ENCODE data around the gene TNFRSF19. TPM values are rescaled to one million over a fixed set of nuclear protein-coding genes. Genes with fewer than 3 reads are reported as not detected.

Gene TNFRSF19
- total RNA-seq, 1 donor from 2014 or later: 25.9 TPM

- no peaks in the 10 kb centered on the region for H3K27me3 ChIP-seq (ENCODE audit: low read depth)
- DNase-seq: peak; percentile 65
- peaks cover 8% of the 10 kb centered on the region for H3K9me3 ChIP-seq (replicated peaks)
- no peak overlapping the region for H3K4me3 ChIP-seq
- peaks cover 71% of the 10 kb centered on the region for H3K4me1 ChIP-seq
- H3K27ac ChIP-seq (replicated peaks): peak overlapping the region; percentile 75
- intact Hi-C loops (cut with micrococcal nuclease): no loop called here
- peaks cover 24% of the 10 kb centered on the region for H3K36me3 ChIP-seq
- TF ChIP-seq, protein P1, sequence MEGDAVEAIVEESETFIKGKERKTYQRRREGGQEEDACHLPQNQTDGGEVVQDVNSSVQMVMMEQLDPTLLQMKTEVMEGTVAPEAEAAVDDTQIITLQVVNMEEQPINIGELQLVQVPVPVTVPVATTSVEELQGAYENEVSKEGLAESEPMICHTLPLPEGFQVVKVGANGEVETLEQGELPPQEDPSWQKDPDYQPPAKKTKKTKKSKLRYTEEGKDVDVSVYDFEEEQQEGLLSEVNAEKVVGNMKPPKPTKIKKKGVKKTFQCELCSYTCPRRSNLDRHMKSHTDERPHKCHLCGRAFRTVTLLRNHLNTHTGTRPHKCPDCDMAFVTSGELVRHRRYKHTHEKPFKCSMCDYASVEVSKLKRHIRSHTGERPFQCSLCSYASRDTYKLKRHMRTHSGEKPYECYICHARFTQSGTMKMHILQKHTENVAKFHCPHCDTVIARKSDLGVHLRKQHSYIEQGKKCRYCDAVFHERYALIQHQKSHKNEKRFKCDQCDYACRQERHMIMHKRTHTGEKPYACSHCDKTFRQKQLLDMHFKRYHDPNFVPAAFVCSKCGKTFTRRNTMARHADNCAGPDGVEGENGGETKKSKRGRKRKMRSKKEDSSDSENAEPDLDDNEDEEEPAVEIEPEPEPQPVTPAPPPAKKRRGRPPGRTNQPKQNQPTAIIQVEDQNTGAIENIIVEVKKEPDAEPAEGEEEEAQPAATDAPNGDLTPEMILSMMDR (IDR thresholded peaks at IDR 0.05; ENCODE audit: borderline replicate concordance): no peak
These were observed 88.8 kb downstream of the TNFRSF19 start for GRCh38 chr13:23658929-23659541.

- intact Hi-C loops (cut with micrococcal nuclease): no loop called here
- no peaks in the 10 kb centered on the region for H3K27me3 ChIP-seq (ENCODE audit: low read depth)
- H3K27ac ChIP-seq (replicated peaks): peak overlapping the region; percentile 75
- TF ChIP-seq, protein P1 (IDR thresholded peaks at IDR 0.05; ENCODE audit: borderline replicate concordance): no peak
- H3K4me1 ChIP-seq: peaks cover 69% of the 10 kb centered on the region
- peaks cover 24% of the 10 kb centered on the region for H3K36me3 ChIP-seq
- no peak for DNase-seq
- no peak overlapping the region for H3K4me3 ChIP-seq
- H3K9me3 ChIP-seq (replicated peaks): peaks cover 8% of the 10 kb centered on the region
These were observed 90.0 kb downstream of the TNFRSF19 start for GRCh38 chr13:23660249-23660648.

DNA sequence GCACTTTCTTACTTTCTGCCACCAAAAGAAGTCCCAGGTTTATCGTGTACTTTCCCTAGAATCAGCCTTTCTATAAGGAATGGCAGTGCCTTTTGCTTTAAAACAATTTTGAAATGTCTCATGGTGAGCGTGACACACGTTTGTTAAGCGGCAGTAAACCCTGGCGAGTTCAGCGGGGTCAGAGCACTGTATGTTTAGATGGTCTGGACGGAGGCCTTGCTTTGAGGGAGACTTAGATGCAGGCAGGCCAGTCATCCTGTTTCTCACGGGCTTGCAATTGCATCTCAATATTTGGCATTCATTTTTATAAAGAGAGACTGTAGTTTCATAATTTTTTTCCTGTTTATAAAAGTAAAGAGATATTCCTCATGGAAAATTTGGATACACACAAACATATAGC is 96.4 kb downstream of the TNFRSF19 start:
- intact Hi-C loops (cut with micrococcal nuclease): no loop called here
- Histone ChIP-seq H3K36me3 (peaks cover 14% of the 10 kb centered on the region), H3K27me3 (ENCODE audit: low read depth) (no peaks in the 10 kb centered on the region)

DNA sequence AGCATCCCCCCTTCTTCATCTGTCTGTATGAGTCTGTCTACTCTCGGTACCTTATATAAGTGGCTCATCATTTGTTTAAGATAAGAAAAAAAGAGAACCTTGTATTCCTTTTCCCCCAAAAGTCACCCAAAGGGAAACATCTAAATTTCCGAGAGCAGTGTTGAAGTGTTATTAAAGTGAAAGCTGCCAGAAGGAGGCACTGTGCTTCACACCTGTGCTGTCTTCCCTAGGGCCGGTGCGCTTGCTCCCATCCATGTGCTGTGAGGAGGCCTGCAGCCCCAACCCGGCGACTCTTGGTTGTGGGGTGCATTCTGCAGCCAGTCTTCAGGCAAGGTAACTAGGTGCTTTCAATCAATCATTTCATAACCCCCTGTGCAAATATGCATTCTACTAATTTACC is 97.5 kb downstream of the TNFRSF19 start:
- Histone ChIP-seq H3K27me3 (ENCODE audit: low read depth) (no peaks in the 10 kb centered on the region), H3K27ac (replicated peaks) (no peak overlapping the region), H3K36me3 (peaks cover 12% of the 10 kb centered on the region), H3K4me1 (peaks cover 50% of the 10 kb centered on the region), H3K4me3 (no peak overlapping the region), H3K9me3 (replicated peaks) (no peaks in the 10 kb centered on the region)
- intact Hi-C loops (cut with micrococcal nuclease): no loop called here
- TF ChIP-seq, protein P1 (IDR thresholded peaks at IDR 0.05; ENCODE audit: borderline replicate concordance): no peak
- no peak for DNase-seq

More for the DNA sequence above, 96.4 kb downstream of the TNFRSF19 start:
- Histone ChIP-seq H3K9me3 (replicated peaks) (peaks cover 2% of the 10 kb centered on the region), H3K4me1 (peaks cover 40% of the 10 kb centered on the region), H3K27ac (replicated peaks) (no peak overlapping the region), H3K4me3 (no peak overlapping the region)
- no peak for DNase-seq
- TF ChIP-seq, protein P1 (IDR thresholded peaks at IDR 0.05; ENCODE audit: borderline replicate concordance): no peak

GRCh38 chr13:23668562-23668961 is 98.3 kb downstream of the TNFRSF19 start:
- Histone ChIP-seq H3K36me3 (peaks cover 12% of the 10 kb centered on the region), H3K4me3 (no peak overlapping the region), H3K9me3 (replicated peaks) (no peaks in the 10 kb centered on the region), H3K27me3 (ENCODE audit: low read depth) (no peaks in the 10 kb centered on the region), H3K4me1 (peaks cover 50% of the 10 kb centered on the region), H3K27ac (replicated peaks) (peak overlapping the region; percentile 62)
- peak; percentile 36 for DNase-seq
- TF ChIP-seq, protein P1 (IDR thresholded peaks at IDR 0.05; ENCODE audit: borderline replicate concordance): no peak
- intact Hi-C loops (cut with micrococcal nuclease): no loop called here

Data from left ventricle myocardium inferior (tissue), 1 donor.